Caco-2 (cell line): ENCODE data around the gene SPTLC2. TPM values are rescaled to one million over a fixed set of nuclear protein-coding genes. Genes with fewer than 3 reads are reported as not detected.

Experiments
- BruUV-seq: library from RNA; stranded (reverse); fragments of 400-500 nt; replicated peaks from 2 replicates; lab custom pipeline; 2021; lab: Mats Ljungman, UMichigan
- CTCF ChIA-PET: fragments of 300-600 bp; sonication (Branson Sonifier 250); formaldehyde crosslinking; loops from one replicate; lab custom pipeline; 2022; ENCODE audit warnings: antibody characterized with exemption; lab: Charles Lee
- POLR2A ChIA-PET: fragments of 300-600 bp; sonication (Branson Sonifier 250); formaldehyde crosslinking; loops from one replicate; lab custom pipeline; 2022; ENCODE audit warnings: antibody characterized with exemption; lab: Charles Lee
- DNase-seq, 2 experiments: peaks; one replicate each; pipeline versions ENCODE4 v3.0.0 to v3.0.0-alpha.2; 2020 to 2022
- H3K27me3 ChIP-seq: replicated peaks from 2 replicates; pipeline ENCODE4 v1.6.0; 2011; ENCODE audit warnings: low read length; ENCODE audit not compliant: control insufficient read depth, insufficient read depth
- H3K36me3 ChIP-seq: 2 replicates; pipeline ENCODE4 v1.5.1; 2011; ENCODE audit warnings: low read length; ENCODE audit not compliant: control insufficient read depth, insufficient read depth
- H3K4me1 ChIP-seq: fragments of 250-450 bp; sonication (Bioruptor Pico); 2 replicates; pipeline ENCODE4 v1.5.1; 2020; ENCODE audit warnings: mild to moderate bottlenecking
- H3K4me3 ChIP-seq: 2 replicates; pipeline ENCODE4 v1.5.1; 2011; ENCODE audit warnings: low read depth, mild to moderate bottlenecking, control low read depth, low read length
- H3K9me3 ChIP-seq: fragments of 250-450 bp; sonication (Bioruptor Pico); 2 replicates; pipeline ENCODE4 v1.5.1; 2020; ENCODE audit warnings: mild to moderate bottlenecking, moderate library complexity
- H3K27ac Mint-ChIP-seq: one replicate; pipeline ENCODE4 v1.8.0; 2022; ENCODE audit warnings: mixed read lengths; ENCODE audit not compliant: unreplicated experiment
- H3K27me3 Mint-ChIP-seq: one replicate; pipeline ENCODE4 v1.8.0; 2022; ENCODE audit warnings: mixed read lengths; ENCODE audit not compliant: insufficient read depth, unreplicated experiment
- H3K36me3 Mint-ChIP-seq: one replicate; pipeline ENCODE4 v1.8.0; 2022; ENCODE audit warnings: mild to moderate bottlenecking, mixed read lengths; ENCODE audit not compliant: insufficient read depth, unreplicated experiment
- H3K4me1 Mint-ChIP-seq: one replicate; pipeline ENCODE4 v1.8.0; 2022; ENCODE audit warnings: low read depth, mixed read lengths; ENCODE audit not compliant: unreplicated experiment
- H3K4me3 Mint-ChIP-seq: one replicate; pipeline ENCODE4 v1.8.0; 2022; ENCODE audit warnings: mild to moderate bottlenecking, moderate library complexity, mixed read lengths; ENCODE audit not compliant: unreplicated experiment
- H3K9me3 Mint-ChIP-seq: one replicate; pipeline ENCODE4 v1.8.0; 2022; ENCODE audit warnings: mixed read lengths; ENCODE audit not compliant: unreplicated experiment
- CTCF ChIP-seq, 2 experiments: fragments of 200-600 bp in 1 of 2; IDR thresholded peaks; 1 replicate in 1 of 2; 2 replicates in 1 of 2; pipeline versions ENCODE4 v1.5.1 to v1.8.0; 2011 to 2022; ENCODE audit warnings: antibody characterized with exemption in 1 of 2, control low read depth in 1 of 2, inconsistent platforms in 1 of 2, low read depth in 1 of 2, low read length in 1 of 2, mild to moderate bottlenecking in 1 of 2, moderate library complexity in 1 of 2; ENCODE audit not compliant: insufficient read depth in 1 of 2, severe bottlenecking in 1 of 2, unreplicated experiment in 1 of 2
- intact Hi-C: fragments of 100-400 bp; cut with micrococcal nuclease; formaldehyde crosslinking; loops from one replicate; pipeline ENCODE4 v1.10.0; 2022; ENCODE audit not compliant: unreplicated experiment
- total RNA-seq: library from RNA; stranded (reverse); gene quantifications from 2 replicates; pipeline ENCODE4 v1.2.3, GENCODE V29; 2022

Gene SPTLC2
- total RNA-seq, 1 experiment from 2014 or later, result 49.6 TPM

DNA sequence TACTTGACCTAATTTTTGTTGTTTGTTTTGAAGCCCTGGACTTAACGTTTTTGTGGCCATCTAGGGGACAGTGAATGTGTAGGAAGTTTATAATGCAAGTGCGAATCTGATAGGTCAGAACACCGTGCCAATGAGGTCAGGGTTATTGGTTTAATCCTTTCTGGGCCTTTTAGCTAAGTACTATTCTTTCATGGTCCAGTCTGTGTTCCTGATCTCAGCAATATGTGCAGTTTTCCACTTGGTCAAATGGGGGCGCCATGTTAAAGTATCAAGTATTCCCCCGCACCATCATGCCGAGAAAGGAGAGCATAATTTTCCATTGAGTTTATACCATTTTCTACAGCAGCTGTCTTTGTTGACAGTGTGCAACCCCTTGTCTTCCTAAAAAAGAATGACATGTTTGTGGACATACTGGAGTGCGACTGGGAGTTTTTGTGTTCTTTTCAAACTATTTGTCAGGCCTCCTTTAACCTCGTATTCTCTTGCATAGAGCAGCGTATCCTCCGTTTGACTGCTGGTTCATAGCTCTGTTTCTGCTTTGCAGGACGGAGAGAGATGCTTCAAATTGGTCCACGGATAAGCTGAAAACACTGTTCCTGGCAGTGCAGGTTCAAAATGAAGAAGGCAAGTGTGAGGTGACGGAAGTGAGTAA lies 157.2 kb downstream of the SPTLC2 start:
- BruUV-seq, result no TSS peak
- peak overlapping the region; percentile 35 for H3K27ac Mint-ChIP-seq
- Histone ChIP-seq H3K9me3 (no peaks in the 10 kb centered on the region), H3K4me1 (0 out of 2 replicates have a peak, but pooled peaks cover 3% of the 10 kb centered on the region), H3K4me3 (peak overlapping the region; percentile 98), H3K27me3 (no peaks in the 10 kb centered on the region), H3K36me3 (0 out of 2 replicates have a peak, but pooled peaks cover 1% of the 10 kb centered on the region)
- DNase-seq, result peak in 1 of 2 experiments; percentile 66
- TF ChIP-seq CTCF (IDR thresholded peaks at IDR 0.05; ENCODE audit: insufficient read depth in 1 of 2, low read depth in 1 of 2, low read length in 1 of 2, severe bottlenecking in 1 of 2, unreplicated experiment in 1 of 2), result peak; percentile 44 to 71
- CTCF ChIA-PET, result interaction anchor here (0.6 to 1.8 kb wide), 7 partner anchors 10 to 146 kb away, joined by 3 to 7 read pairs (median 5); partner anchors contain the start of genes GSTZ1, ISM2, SAMD15 and TMED8
- H3K9me3 Mint-ChIP-seq, result no peaks in the 10 kb centered on the region
- H3K36me3 Mint-ChIP-seq, result peaks cover 67% of the 10 kb centered on the region
- POLR2A ChIA-PET, result interaction anchor here (0.6 to 1.1 kb wide), 2 partner anchors 9 to 19 kb away, joined by 3 to 8 read pairs; no protein-coding TSS in a partner anchor
- intact Hi-C loops, result loop anchor here (1.0 to 5.0 kb wide), 3 partner anchors 92 to 158 kb away; partner anchors contain the start of genes GSTZ1, POMT2 and SPTLC2
- peak overlapping the region; percentile 98 for H3K4me3 Mint-ChIP-seq
- no peaks in the 10 kb centered on the region for H3K27me3 Mint-ChIP-seq
- H3K4me1 Mint-ChIP-seq, result peaks cover 10% of the 10 kb centered on the region

GRCh38 chr14:77458249-77458950 lies 158.0 kb downstream of the SPTLC2 start:
- POLR2A ChIA-PET, result interaction anchor here (0.6 to 1.1 kb wide), 2 partner anchors 10 to 20 kb away, joined by 3 to 8 read pairs; no protein-coding TSS in a partner anchor
- H3K4me3 Mint-ChIP-seq, result peak overlapping the region; percentile 98
- peaks cover 60% of the 10 kb centered on the region for H3K36me3 Mint-ChIP-seq
- BruUV-seq, result TSS peak; percentile 37
- Histone ChIP-seq H3K9me3 (no peaks in the 10 kb centered on the region), H3K4me1 (0 out of 2 replicates have a peak, but pooled peaks cover 3% of the 10 kb centered on the region), H3K27me3 (no peaks in the 10 kb centered on the region), H3K36me3 (0 out of 2 replicates have a peak, but pooled peaks cover 1% of the 10 kb centered on the region), H3K4me3 (peak overlapping the region; percentile 98)
- peaks cover 10% of the 10 kb centered on the region for H3K4me1 Mint-ChIP-seq
- intact Hi-C loops, result loop anchor here (5.0 kb wide), 2 partner anchors 136 to 159 kb away; partner anchors contain the start of genes GSTZ1, POMT2 and SPTLC2
- peak overlapping the region; percentile 99 for H3K27ac Mint-ChIP-seq
- DNase-seq, result peak; percentile 42 to 53
- no peak for TF ChIP-seq CTCF (IDR thresholded peaks at IDR 0.05; ENCODE audit: insufficient read depth in 1 of 2, low read depth in 1 of 2, low read length in 1 of 2, severe bottlenecking in 1 of 2, unreplicated experiment in 1 of 2)
- CTCF ChIA-PET, result interaction anchor here (0.6 to 1.8 kb wide), 7 partner anchors 9 to 147 kb away, joined by 3 to 7 read pairs (median 5); partner anchors contain the start of genes GSTZ1, ISM2, SAMD15 and TMED8
- H3K27me3 Mint-ChIP-seq, result no peaks in the 10 kb centered on the region
- no peaks in the 10 kb centered on the region for H3K9me3 Mint-ChIP-seq
